ELF-1 (cell line): ENCODE data around the gene ABHD12B.
"Not testable (repeated sequence)": the region's sequence is repeated elsewhere in the genome, so short reads cannot be mapped to it uniquely, and the experiment has no call there.

Source experiments
- DNase-seq: peaks from one replicate; pipeline ENCODE4 v3.0.0-alpha.2; 2016; ENCODE audit warnings: low read depth, low spot score

The ABHD12B gene

GRCh38 chr14:50892255-50892654 is 20.4 kb downstream of the ABHD12B start:
- DNase-seq, result peak; percentile 91

- DNase-seq, result not testable (repeated sequence)
These were observed 24.6 kb downstream of the ABHD12B start for GRCh38 chr14:50896421-50896820.

GRCh38 chr14:50897005-50897404 is 25.2 kb downstream of the ABHD12B start:
- not testable (repeated sequence) for DNase-seq

GRCh38 chr14:50897658-50898175 is 25.9 kb downstream of the ABHD12B start:
- no peak for DNase-seq

- DNase-seq, result no peak
These were observed 29.5 kb downstream of the ABHD12B start for GRCh38 chr14:50901361-50901760.

GRCh38 chr14:50904719-50905118 is 32.9 kb downstream of the ABHD12B start:
- DNase-seq, result no peak

GRCh38 chr14:50906326-50907065 is 34.6 kb downstream of the ABHD12B start:
- DNase-seq, result no peak

GRCh38 chr14:50910495-50911420 is 38.9 kb downstream of the ABHD12B start:
- DNase-seq, result peak; percentile 95

- no peak for DNase-seq
These were observed 45.6 kb downstream of the ABHD12B start for GRCh38 chr14:50917449-50917848.

- DNase-seq, result not testable (repeated sequence)
These were observed 47.7 kb downstream of the ABHD12B start for GRCh38 chr14:50919524-50919923.

GRCh38 chr14:50920482-50921230 is 48.8 kb downstream of the ABHD12B start:
- DNase-seq, result peak; percentile 56

- DNase-seq, result no peak
These were observed 51.0 kb downstream of the ABHD12B start for GRCh38 chr14:50922803-50923202.

- DNase-seq, result no peak
These were observed 52.4 kb downstream of the ABHD12B start for GRCh38 chr14:50924236-50924635.

- no peak for DNase-seq
These were observed 53.0 kb downstream of the ABHD12B start for GRCh38 chr14:50924843-50925242.

- DNase-seq, result no peak
These were observed 55.1 kb downstream of the ABHD12B start for GRCh38 chr14:50926851-50927386.

- no peak for DNase-seq
These were observed 56.3 kb downstream of the ABHD12B start for GRCh38 chr14:50928002-50928635.

- DNase-seq, result no peak
These were observed 57.7 kb downstream of the ABHD12B start for GRCh38 chr14:50929506-50929905.

- no peak for DNase-seq
These were observed 59.7 kb downstream of the ABHD12B start for GRCh38 chr14:50931559-50931958.

GRCh38 chr14:50932156-50932555 is 60.3 kb downstream of the ABHD12B start:
- no peak for DNase-seq

- no peak for DNase-seq
These were observed 61.0 kb downstream of the ABHD12B start for GRCh38 chr14:50932592-50933495.
